Liver (tissue), 9 donors: ENCODE results near the gene PCSK4. TPM values are rescaled to one million over a fixed set of nuclear protein-coding genes. Genes with fewer than 3 reads are reported as not detected.

Experiments used
- DNase-seq: peaks from one replicate; pipeline ENCODE4 v3.0.0-alpha.2; 2017; ENCODE audit warnings: low spot score
- H3K27ac ChIP-seq, 2 donors: one replicate each; pipeline ENCODE4 v1.7.0; 2013; ENCODE audit warnings: inconsistent platforms in 2 of 2, low read length in 2 of 2, control low read depth in 1 of 2, low read depth in 1 of 2, mild to moderate bottlenecking in 1 of 2
- H3K27me3 ChIP-seq, 4 donors: one replicate each; pipeline versions ENCODE4 v1.6.1 to v1.7.0; 2013; ENCODE audit warnings: low read length in 3 of 4, inconsistent platforms in 1 of 4, mild to moderate bottlenecking in 1 of 4, moderate library complexity in 1 of 4; ENCODE audit not compliant: control insufficient read depth in 4 of 4, insufficient read depth in 4 of 4
- H3K36me3 ChIP-seq, 4 donors: one replicate each; pipeline versions ENCODE4 v1.6.1 to v1.7.0; 2013; ENCODE audit warnings: low read length in 3 of 4, mild to moderate bottlenecking in 3 of 4, low read depth in 1 of 4, moderate library complexity in 1 of 4; ENCODE audit not compliant: control insufficient read depth in 4 of 4, insufficient read depth in 3 of 4
- H3K4me1 ChIP-seq, 4 donors: one replicate each; pipeline versions ENCODE4 v1.6.1 to v1.7.0; 2013; ENCODE audit warnings: low read length in 3 of 4, mild to moderate bottlenecking in 3 of 4, moderate library complexity in 1 of 4; ENCODE audit not compliant: control insufficient read depth in 4 of 4, insufficient read depth in 4 of 4
- H3K4me3 ChIP-seq, 3 donors: one replicate each; pipeline versions ENCODE4 v1.6.1 to v1.7.0; 2013; ENCODE audit warnings: low read length in 3 of 3, control low read depth in 1 of 3, low read depth in 1 of 3, mild to moderate bottlenecking in 1 of 3
- H3K9ac ChIP-seq, 2 donors: one replicate each; pipeline ENCODE4 v1.7.0; 2013; ENCODE audit warnings: low read length in 2 of 2, mild to moderate bottlenecking in 2 of 2, moderate library complexity in 2 of 2, control low read depth in 1 of 2, low read depth in 1 of 2
- H3K9me3 ChIP-seq, 4 donors: one replicate each; pipeline versions ENCODE4 v1.6.1 to v1.7.0; 2013; ENCODE audit warnings: low read length in 3 of 4; ENCODE audit not compliant: control insufficient read depth in 4 of 4
- ATF3 ChIP-seq: IDR thresholded peaks from 2 replicates; pipeline ENCODE4 v1.6.1; 2016; ENCODE audit warnings: antibody characterized with exemption
- CTCF ChIP-seq: fragments of 150-350 bp; IDR thresholded peaks from 2 replicates; pipeline ENCODE4 v1.5.1; 2017; ENCODE audit warnings: improper control_type of control experiment, low read depth, low read length; ENCODE audit not compliant: missing input control
- EGR1 ChIP-seq, 2 donors: IDR thresholded peaks; 2 replicates each; pipeline ENCODE4 v1.6.1; 2016 to 2018; ENCODE audit warnings: antibody characterized with exemption in 2 of 2, low read depth in 2 of 2
- FOXA1 ChIP-seq: IDR thresholded peaks from 2 replicates; pipeline ENCODE4 v1.6.1; 2016; ENCODE audit warnings: antibody characterized with exemption
- FOXA2 ChIP-seq: IDR thresholded peaks from 2 replicates; pipeline ENCODE4 v1.6.1; 2016; ENCODE audit warnings: antibody characterized with exemption
- GABPA ChIP-seq, 2 donors: IDR thresholded peaks in 1 of 2; conservative IDR thresholded peaks in 1 of 2; 2 replicates each; pipeline ENCODE4 v1.6.1; 2016; ENCODE audit warnings: antibody characterized with exemption in 2 of 2, mild to moderate bottlenecking in 1 of 2, moderate library complexity in 1 of 2
- HNF4A ChIP-seq, 2 donors: conservative IDR thresholded peaks; 2 replicates each; pipeline ENCODE4 v1.6.1; 2016; ENCODE audit warnings: antibody characterized with exemption in 2 of 2, mild to moderate bottlenecking in 2 of 2
- JUND ChIP-seq, 2 donors: IDR thresholded peaks; 2 replicates each; pipeline ENCODE4 v1.6.1; 2016; ENCODE audit warnings: antibody characterized with exemption in 2 of 2
- MAX ChIP-seq: IDR thresholded peaks from 2 replicates; pipeline ENCODE4 v1.6.1; 2016; ENCODE audit warnings: antibody characterized with exemption
- NR2F2 ChIP-seq: IDR thresholded peaks from 2 replicates; pipeline ENCODE4 v1.6.1; 2016; ENCODE audit warnings: antibody characterized with exemption
- RAD21 ChIP-seq, 2 donors: IDR thresholded peaks; 2 replicates each; pipeline ENCODE4 v1.6.1; 2016; ENCODE audit warnings: antibody characterized with exemption in 2 of 2, mild to moderate bottlenecking in 2 of 2
- REST ChIP-seq: IDR thresholded peaks from 2 replicates; pipeline ENCODE4 v1.6.1; 2016; ENCODE audit warnings: antibody characterized with exemption, mild to moderate bottlenecking
- RXRA ChIP-seq, 2 donors: IDR thresholded peaks; 2 replicates each; pipeline ENCODE4 v1.6.1; 2017 to 2018; ENCODE audit warnings: antibody characterized with exemption in 2 of 2, mild to moderate bottlenecking in 1 of 2
- SP1 ChIP-seq: IDR thresholded peaks from 2 replicates; pipeline ENCODE4 v1.6.1; 2018; ENCODE audit warnings: antibody characterized with exemption, mild to moderate bottlenecking
- TAF1 ChIP-seq: conservative IDR thresholded peaks from 2 replicates; pipeline ENCODE4 v1.6.1; 2016; ENCODE audit warnings: antibody characterized with exemption, mild to moderate bottlenecking
- YY1 ChIP-seq: IDR thresholded peaks from 2 replicates; pipeline ENCODE4 v1.6.1; 2016; ENCODE audit warnings: antibody characterized with exemption, mild to moderate bottlenecking
- ZBTB33 ChIP-seq: IDR thresholded peaks from 2 replicates; pipeline ENCODE4 v1.6.1; 2016; ENCODE audit warnings: antibody characterized with exemption
- WGBS: extraction: QIAGEN DNeasy Blood & Tissue Kit; methylation state at CpG from one replicate; pipeline ENCODE4 v1.1.7; 2013; 5-methylcytosine and 5-hydroxymethylcytosine counted together
- polyA plus RNA-seq, 2 donors: library from polyadenylated mRNA; stranded (reverse) in 1 of 2; unstranded in 1 of 2; fragments of 200-250 nt in 1 of 2; fragments of >200 nt in 1 of 2; fragmentation: Nextera tagmentation in 1 of 2; extraction: Ambion mirVana in 1 of 2; gene quantifications; one replicate each; pipeline versions ENCODE4 v1.2.1 to v1.2.3, GENCODE V29; 2013 to 2015
- total RNA-seq, 2 donors: library from RNA; depleted of rRNA; stranded (reverse); fragments of >200 nt; gene quantifications; one replicate each; pipeline ENCODE4 v1.2.3, GENCODE V29; 2014
- donor health status: healthy.
- donor health status: healthy.
- donor health status: healthy.
- donor health status: healthy.
- donor health status: healthy.

The PCSK4 gene
- total and polyA plus RNA-seq, 4 donors: 0.60 to 2.6 (median 1.9) TPM

- no peaks in the 10 kb centered on the region for H3K27me3 ChIP-seq
- H3K27ac ChIP-seq: no peak overlapping the region
- H3K4me1 ChIP-seq: peaks cover 0 to 9% (median 3%) of the 10 kb centered on the region in 4 donors
- no peak overlapping the region for H3K4me3 ChIP-seq
- peaks cover 4 to 42% (median 24%) of the 10 kb centered on the region in 4 donors for H3K36me3 ChIP-seq
- no peak for TF ChIP-seq CTCF
- no peak for TF ChIP-seq FOXA1
- TF ChIP-seq MAX: no peak
- no peak for TF ChIP-seq JUND (IDR thresholded peaks at IDR 0.05)
- TF ChIP-seq YY1: no peak
- no peak for TF ChIP-seq NR2F2
- no peak for TF ChIP-seq RAD21 (IDR thresholded peaks at IDR 0.05)
- no peak for TF ChIP-seq HNF4A (conservative IDR thresholded peaks at IDR 0.05)
- TF ChIP-seq GABPA (IDR thresholded peaks at IDR 0.05 in 1 of 2, conservative IDR thresholded peaks at IDR 0.05 in 1 of 2): no peak
- TF ChIP-seq SP1: no peak
- TF ChIP-seq FOXA2: no peak
- TF ChIP-seq ZBTB33: no peak
- TF ChIP-seq REST: no peak
- no peak for TF ChIP-seq EGR1 (IDR thresholded peaks at IDR 0.05; ENCODE audit: low read depth in 2 of 2)
- no peak for TF ChIP-seq TAF1
- TF ChIP-seq RXRA (IDR thresholded peaks at IDR 0.05): no peak
- no peak for TF ChIP-seq ATF3
- 94% methylated on average over 24 of the region's 24 CpGs for WGBS
- no peak overlapping the region for H3K9ac ChIP-seq
- no peaks in the 10 kb centered on the region for H3K9me3 ChIP-seq
- no peak for DNase-seq
Observed at GRCh38 chr19:1431759-1432506, 58.2 kb downstream of the PCSK4 start.

Other genes starting within 250 kb of the PCSK4 start
- 10 to 100 TPM; 20.2 to 44.5 TPM for gene ATP5F1D, start 248.6 kb downstream of the PCSK4 start, total RNA-seq
- 100 to 1,000 TPM; 246 to 315 TPM for gene ATP5F1D, start 248.6 kb downstream of the PCSK4 start, polyA plus RNA-seq
- 10 to 100 TPM in 1 of 2 donors, 1 to 10 TPM in 1; 9.1 to 22.9 TPM for gene MIDN, start 241.8 kb downstream of the PCSK4 start, total RNA-seq
- gene MIDN, start 241.8 kb downstream of the PCSK4 start, polyA plus RNA-seq: 10 to 100 TPM in 1 of 2 donors, 1 to 10 TPM in 1; 2.9 to 14.6 TPM
- 100 to 1,000 TPM in 1 of 2 donors, 10 to 100 TPM in 1; 80.5 to 135 TPM for gene CIRBP, start 221.0 kb downstream of the PCSK4 start, total RNA-seq
- gene CIRBP, start 221.0 kb downstream of the PCSK4 start, polyA plus RNA-seq: 100 to 1,000 TPM in 1 of 2 donors, 10 to 100 TPM in 1; 41.1 to 113 TPM
- 10 to 100 TPM; 14.6 to 15.7 TPM for gene FAM174C, start 214.8 kb downstream of the PCSK4 start, total RNA-seq
- gene FAM174C, start 214.8 kb downstream of the PCSK4 start, polyA plus RNA-seq: 10 to 100 TPM; 51.9 to 79.8 TPM
- gene EFNA2, start 204.5 kb downstream of the PCSK4 start, total RNA-seq: 1 to 10 TPM in 1 of 2 donors, under 1 TPM in 1; 0.98 to 6.2 TPM
- 1 to 10 TPM; 2.5 to 9.8 TPM for gene EFNA2, start 204.5 kb downstream of the PCSK4 start, polyA plus RNA-seq
- gene NDUFS7, start 106.4 kb downstream of the PCSK4 start, total RNA-seq: 10 to 100 TPM; 54.4 to 85.7 TPM
- 100 to 1,000 TPM; 170 to 185 TPM for gene NDUFS7, start 106.4 kb downstream of the PCSK4 start, polyA plus RNA-seq
- gene GAMT, start 88.8 kb downstream of the PCSK4 start, total RNA-seq: 100 to 1,000 TPM in 1 of 2 donors, 10 to 100 TPM in 1; 76.2 to 181 TPM
- 100 to 1,000 TPM; 367 to 394 TPM for gene GAMT, start 88.8 kb downstream of the PCSK4 start, polyA plus RNA-seq
- gene DAZAP1, start 82.8 kb downstream of the PCSK4 start, total RNA-seq: 10 to 100 TPM; 30.0 to 45.0 TPM
- 10 to 100 TPM in 1 of 2 donors, 1 to 10 TPM in 1; 5.4 to 29.4 TPM for gene DAZAP1, start 82.8 kb downstream of the PCSK4 start, polyA plus RNA-seq
- 100 to 1,000 TPM; 296 to 408 TPM for gene RPS15, start 52.0 kb downstream of the PCSK4 start, total RNA-seq
- 100 to 1,000 TPM; 420 to 954 TPM for gene RPS15, start 52.0 kb downstream of the PCSK4 start, polyA plus RNA-seq
- gene APC2, start 40.2 kb downstream of the PCSK4 start, total RNA-seq: under 1 TPM; under 0.01 to 0.05 TPM
- under 1 TPM; 0.01 to 0.06 TPM for gene APC2, start 40.2 kb downstream of the PCSK4 start, polyA plus RNA-seq
- 10 to 100 TPM; 17.3 to 19.8 TPM for gene C19orf25, start 11.1 kb downstream of the PCSK4 start, total RNA-seq
- 10 to 100 TPM; 15.1 to 19.8 TPM for gene C19orf25, start 11.1 kb downstream of the PCSK4 start, polyA plus RNA-seq
- gene REEP6, start 831 bp upstream of the PCSK4 start, total RNA-seq: 100 to 1,000 TPM in 1 of 2 donors, 10 to 100 TPM in 1; 16.4 to 159 TPM
- 100 to 1,000 TPM; 243 to 449 TPM for gene REEP6, start 831 bp upstream of the PCSK4 start, polyA plus RNA-seq
- under 1 TPM; 0.09 to 0.75 TPM for gene ADAMTSL5, start 22.7 kb upstream of the PCSK4 start, total RNA-seq
- gene ADAMTSL5, start 22.7 kb upstream of the PCSK4 start, polyA plus RNA-seq: 1 to 10 TPM; 1.4 to 1.8 TPM
- not detected for gene PLK5, start 33.7 kb upstream of the PCSK4 start, total RNA-seq
- gene PLK5, start 33.7 kb upstream of the PCSK4 start, polyA plus RNA-seq: under 1 TPM in 1 of 2 donors, not detected in 1; 0.03 TPM
- gene MEX3D, start 78.0 kb upstream of the PCSK4 start, total RNA-seq: 1 to 10 TPM; 6.0 to 9.1 TPM
- 1 to 10 TPM in 1 of 2 donors, under 1 TPM in 1; 0.92 to 4.4 TPM for gene MEX3D, start 78.0 kb upstream of the PCSK4 start, polyA plus RNA-seq
- 10 to 100 TPM; 48.4 to 57.6 TPM for gene MBD3, start 102.5 kb upstream of the PCSK4 start, total RNA-seq
- gene MBD3, start 102.5 kb upstream of the PCSK4 start, polyA plus RNA-seq: 10 to 100 TPM; 12.4 to 52.0 TPM
- 10 to 100 TPM; 23.8 to 37.4 TPM for gene UQCR11, start 115.1 kb upstream of the PCSK4 start, total RNA-seq
- 100 to 1,000 TPM; 127 to 862 TPM for gene UQCR11, start 115.1 kb upstream of the PCSK4 start, polyA plus RNA-seq
- 100 to 1,000 TPM in 1 of 2 donors, 10 to 100 TPM in 1; 10.9 to 119 TPM for gene TCF3, start 162.3 kb upstream of the PCSK4 start, total RNA-seq
- gene TCF3, start 162.3 kb upstream of the PCSK4 start, polyA plus RNA-seq: 10 to 100 TPM in 1 of 2 donors, 1 to 10 TPM in 1; 5.2 to 14.6 TPM